Measurements from ENCODE around the gene MDM2.
A peak's percentile ranks its signal among the peaks of the same experiment; 100 is the strongest.

The MDM2 gene

GRCh38 chr12:68841717-68842116, 33.7 kb downstream of the MDM2 start:
- Mint-ChIP-seq H3K27ac (no peak overlapping the region), H3K27me3 (no peaks in the 10 kb centered on the region), H3K36me3 (peaks cover 34% of the 10 kb centered on the region), H3K9me3 (no peaks in the 10 kb centered on the region), H3K4me1 (peaks cover 6% of the 10 kb centered on the region), H3K4me3 (no peak overlapping the region)
- no peak for ATAC-seq

DNA sequence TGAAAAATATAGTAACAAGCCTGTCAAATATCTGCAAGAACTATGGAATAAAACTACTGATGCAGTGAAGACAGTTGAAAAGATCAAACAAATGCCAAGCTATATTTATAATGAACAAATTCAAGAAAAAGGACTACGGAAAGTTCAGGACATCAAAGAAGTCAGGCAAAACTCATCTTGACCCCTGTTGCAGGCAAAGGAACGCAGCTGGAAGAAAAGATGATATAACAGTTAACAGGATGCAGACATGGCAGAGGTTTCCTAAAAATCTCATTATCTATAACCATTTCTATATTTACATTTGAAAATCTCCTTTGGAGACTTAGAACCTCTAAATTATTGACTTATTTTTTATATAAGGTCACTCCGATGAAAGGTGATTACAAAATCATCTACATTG, 34.1 kb downstream of the MDM2 start:
- Mint-ChIP-seq H3K4me3 (no peak overlapping the region), H3K9me3 (no peaks in the 10 kb centered on the region), H3K4me1 (peaks cover 6% of the 10 kb centered on the region), H3K27me3 (no peaks in the 10 kb centered on the region), H3K27ac (no peak overlapping the region), H3K36me3 (peaks cover 34% of the 10 kb centered on the region)
- no peak for ATAC-seq

GRCh38 chr12:68842784-68843567, 35.0 kb downstream of the MDM2 start:
- Mint-ChIP-seq H3K4me1 (peaks cover 5% of the 10 kb centered on the region), H3K9me3 (no peaks in the 10 kb centered on the region), H3K36me3 (peaks cover 33% of the 10 kb centered on the region), H3K4me3 (no peak overlapping the region), H3K27me3 (no peaks in the 10 kb centered on the region), H3K27ac (no peak overlapping the region)
- ATAC-seq: no peak

DNA sequence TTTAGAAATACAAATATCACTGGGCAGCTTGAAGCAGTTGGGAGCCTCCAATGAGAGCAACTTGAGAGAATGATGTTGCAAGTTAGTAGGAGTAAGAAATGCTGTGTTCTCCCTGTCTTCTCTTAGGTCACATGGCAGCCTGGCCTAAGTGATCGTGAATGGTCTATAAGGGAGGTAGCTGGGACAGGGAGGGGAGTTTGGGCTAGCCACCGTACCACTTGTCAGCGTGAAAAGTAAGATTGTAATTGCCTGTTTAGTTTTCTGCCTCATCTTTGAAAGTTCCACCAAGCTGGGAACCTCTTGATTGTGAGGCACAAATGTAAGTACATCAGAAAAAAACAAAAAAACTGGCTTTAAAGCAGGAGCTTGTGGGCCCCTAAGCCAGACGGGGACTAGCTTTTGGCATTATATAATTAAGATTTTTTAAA, 36.4 kb downstream of the MDM2 start:
- Mint-ChIP-seq H3K27me3 (no peaks in the 10 kb centered on the region), H3K27ac (no peak overlapping the region), H3K4me1 (no peaks in the 10 kb centered on the region), H3K36me3 (peaks cover 27% of the 10 kb centered on the region), H3K4me3 (no peak overlapping the region), H3K9me3 (no peaks in the 10 kb centered on the region)
- ATAC-seq: no peak

- no peak overlapping the region for H3K4me3 Mint-ChIP-seq
Observed at GRCh38 chr12:68844788-68845695, 37.1 kb downstream of the MDM2 start.

DNA sequence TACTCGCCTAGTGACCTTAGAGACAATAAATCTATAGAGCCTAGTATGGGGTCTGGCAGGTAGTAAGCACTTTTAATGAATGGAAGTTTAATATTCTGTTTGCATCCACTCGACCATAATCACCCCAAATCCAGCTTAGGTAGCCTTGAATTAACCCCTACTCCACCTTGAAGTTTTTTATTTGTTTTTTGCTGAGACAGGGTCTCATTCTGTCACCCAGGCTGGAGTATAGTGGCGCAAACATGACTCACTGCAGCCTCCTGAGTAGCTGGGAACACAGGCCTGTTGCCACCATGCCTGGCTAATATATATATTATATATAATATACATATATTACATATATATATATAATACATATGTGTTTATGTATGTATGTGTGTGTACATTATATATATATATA, 38.8 kb downstream of the MDM2 start:
- no peak overlapping the region for H3K27ac Mint-ChIP-seq
- no peaks in the 10 kb centered on the region for H3K27me3 Mint-ChIP-seq
- H3K4me3 Mint-ChIP-seq: no peak overlapping the region

More at GRCh38 chr12:68844788-68845695, 37.1 kb downstream of the MDM2 start:
- no peak for ATAC-seq
- peaks cover 27% of the 10 kb centered on the region for H3K36me3 Mint-ChIP-seq
- H3K27me3 Mint-ChIP-seq: no peaks in the 10 kb centered on the region
- no peak overlapping the region for H3K27ac Mint-ChIP-seq
- H3K9me3 Mint-ChIP-seq: no peaks in the 10 kb centered on the region
- no peaks in the 10 kb centered on the region for H3K4me1 Mint-ChIP-seq

DNA sequence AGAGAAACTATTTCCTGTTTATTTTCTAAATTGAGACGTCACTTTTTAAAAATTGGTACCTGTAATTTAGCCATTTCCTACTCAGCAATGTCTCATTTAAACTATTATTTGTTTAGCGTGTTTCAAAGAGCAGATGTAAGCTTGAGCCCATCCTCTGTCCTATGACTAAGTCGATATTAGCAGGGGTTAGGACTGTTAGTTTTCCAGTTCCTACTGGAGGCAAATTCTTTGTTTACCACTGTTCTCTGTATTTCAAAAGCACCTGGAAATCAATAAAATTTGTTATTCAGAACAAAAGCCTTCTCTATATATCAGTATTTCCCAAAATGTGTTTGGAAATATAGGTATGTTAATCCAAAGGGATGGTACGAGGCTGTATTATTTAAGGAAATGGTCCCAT, 42.4 kb downstream of the MDM2 start:
- Mint-ChIP-seq H3K27me3 (no peaks in the 10 kb centered on the region), H3K4me1 (no peaks in the 10 kb centered on the region), H3K9me3 (no peaks in the 10 kb centered on the region), H3K27ac (no peak overlapping the region), H3K4me3 (no peak overlapping the region), H3K36me3 (peaks cover under 1% of the 10 kb centered on the region)
- ATAC-seq: no peak

More for the DNA sequence above, 38.8 kb downstream of the MDM2 start:
- no peaks in the 10 kb centered on the region for H3K4me1 Mint-ChIP-seq
- H3K36me3 Mint-ChIP-seq: peaks cover 27% of the 10 kb centered on the region
- H3K9me3 Mint-ChIP-seq: no peaks in the 10 kb centered on the region
- no peak for ATAC-seq

- Mint-ChIP-seq H3K36me3 (no peaks in the 10 kb centered on the region), H3K9me3 (no peaks in the 10 kb centered on the region), H3K4me3 (no peak overlapping the region), H3K27ac (no peak overlapping the region), H3K27me3 (no peaks in the 10 kb centered on the region), H3K4me1 (no peaks in the 10 kb centered on the region)
- no peak for ATAC-seq
Observed at GRCh38 chr12:68851592-68852306, 43.8 kb downstream of the MDM2 start.

DNA sequence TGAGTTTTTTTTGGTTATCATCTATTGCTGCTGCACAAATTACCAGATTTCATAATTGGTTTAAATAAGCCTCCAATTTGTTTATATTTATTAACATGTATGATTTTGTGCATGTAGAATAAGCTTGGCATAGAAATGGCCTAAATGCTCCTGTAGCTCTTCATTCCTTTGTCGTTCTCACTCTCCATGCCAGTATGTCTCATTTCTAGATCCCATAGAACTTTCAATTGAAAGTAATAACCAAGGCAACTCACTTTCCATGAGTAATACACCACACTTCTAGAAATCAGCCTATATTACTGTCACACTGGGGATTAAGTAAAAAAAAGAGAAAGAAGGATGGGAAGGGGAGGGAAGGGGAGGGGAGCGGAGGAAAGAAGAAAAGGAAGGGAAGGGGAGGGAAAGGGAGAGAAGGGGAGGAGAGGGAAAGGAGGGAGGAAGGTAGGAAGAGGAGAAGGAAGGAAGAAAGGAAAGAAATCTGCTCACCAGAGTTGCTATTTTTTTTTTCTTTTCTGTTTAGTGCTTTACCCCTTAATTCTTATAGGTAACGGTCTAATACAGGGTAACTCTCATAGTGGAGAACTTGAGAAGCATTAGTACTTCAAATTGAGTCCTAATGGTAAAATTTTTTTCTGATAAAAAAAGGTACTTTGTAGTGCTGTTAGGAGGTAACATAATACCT, 45.6 kb downstream of the MDM2 start:
- Mint-ChIP-seq H3K27me3 (no peaks in the 10 kb centered on the region), H3K27ac (no peak overlapping the region), H3K9me3 (no peaks in the 10 kb centered on the region), H3K36me3 (no peaks in the 10 kb centered on the region), H3K4me3 (no peak overlapping the region), H3K4me1 (no peaks in the 10 kb centered on the region)
- no peak for ATAC-seq

GRCh38 chr12:68854078-68854468, 46.1 kb downstream of the MDM2 start:
- no peaks in the 10 kb centered on the region for H3K4me1 Mint-ChIP-seq
- no peaks in the 10 kb centered on the region for H3K36me3 Mint-ChIP-seq
- H3K27me3 Mint-ChIP-seq: no peaks in the 10 kb centered on the region
- ATAC-seq: no peak
- H3K27ac Mint-ChIP-seq: no peak overlapping the region
- H3K4me3 Mint-ChIP-seq: no peak overlapping the region
- H3K9me3 Mint-ChIP-seq: no peaks in the 10 kb centered on the region

DNA sequence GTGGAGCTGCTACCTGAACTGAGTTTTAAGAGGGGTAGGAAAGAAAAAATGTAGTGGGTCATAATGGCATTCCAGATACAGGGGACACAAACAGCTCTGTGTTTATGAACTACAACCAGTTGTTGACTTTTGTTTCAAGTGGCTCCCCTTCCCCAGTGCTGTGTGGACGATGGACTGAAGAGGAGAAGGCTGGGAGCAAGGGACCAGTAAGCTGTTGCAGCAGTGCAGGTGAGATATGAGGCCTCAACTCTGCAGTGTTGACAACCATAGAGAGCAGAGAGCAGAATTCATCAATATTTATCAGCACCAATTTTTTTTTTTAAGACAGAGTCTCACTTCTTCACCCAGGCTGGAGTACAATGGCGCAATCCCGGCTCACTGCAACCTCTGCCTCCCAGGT, 46.6 kb downstream of the MDM2 start:
- Mint-ChIP-seq H3K27ac (no peak overlapping the region), H3K4me1 (no peaks in the 10 kb centered on the region), H3K36me3 (no peaks in the 10 kb centered on the region), H3K4me3 (no peak overlapping the region), H3K9me3 (no peaks in the 10 kb centered on the region), H3K27me3 (no peaks in the 10 kb centered on the region)
- no peak for ATAC-seq

- Mint-ChIP-seq H3K27ac (no peak overlapping the region), H3K4me1 (no peaks in the 10 kb centered on the region)
Observed at GRCh38 chr12:68855111-68855510, 47.1 kb downstream of the MDM2 start.

GRCh38 chr12:68855771-68856170, 47.8 kb downstream of the MDM2 start:
- Mint-ChIP-seq H3K9me3 (no peaks in the 10 kb centered on the region), H3K4me1 (no peaks in the 10 kb centered on the region), H3K36me3 (no peaks in the 10 kb centered on the region), H3K27ac (no peak overlapping the region), H3K27me3 (no peaks in the 10 kb centered on the region), H3K4me3 (no peak overlapping the region)
- ATAC-seq: no peak

More at GRCh38 chr12:68855111-68855510, 47.1 kb downstream of the MDM2 start:
- no peaks in the 10 kb centered on the region for H3K36me3 Mint-ChIP-seq
- no peaks in the 10 kb centered on the region for H3K9me3 Mint-ChIP-seq
- H3K27me3 Mint-ChIP-seq: no peaks in the 10 kb centered on the region
- H3K4me3 Mint-ChIP-seq: no peak overlapping the region
- ATAC-seq: no peak

GRCh38 chr12:68856510-68856909, 48.5 kb downstream of the MDM2 start:
- H3K27me3 Mint-ChIP-seq: no peaks in the 10 kb centered on the region
- no peak overlapping the region for H3K4me3 Mint-ChIP-seq
- no peaks in the 10 kb centered on the region for H3K36me3 Mint-ChIP-seq
- no peaks in the 10 kb centered on the region for H3K9me3 Mint-ChIP-seq
- H3K27ac Mint-ChIP-seq: no peak overlapping the region
- H3K4me1 Mint-ChIP-seq: peaks cover under 1% of the 10 kb centered on the region
- ATAC-seq: no peak

DNA sequence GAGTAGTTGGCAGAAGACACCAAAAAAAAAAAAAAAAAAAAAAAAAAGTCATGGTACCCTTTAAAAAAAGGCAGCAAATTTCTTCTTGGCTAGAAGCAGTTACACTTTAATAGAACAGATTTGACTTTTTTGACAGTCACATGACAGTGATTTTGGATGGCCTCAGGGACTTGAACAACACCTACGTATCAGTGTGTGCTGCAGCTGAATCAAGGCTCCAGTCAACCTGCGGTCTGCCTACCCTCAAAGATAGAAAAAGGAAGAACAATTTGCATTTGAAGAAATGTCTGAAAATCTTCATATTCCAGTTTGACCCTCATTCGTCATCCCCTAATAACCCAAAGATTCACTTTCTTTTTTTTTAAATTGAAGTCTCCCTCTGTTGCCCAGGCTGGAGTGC, 53.9 kb downstream of the MDM2 start:
- H3K4me3 Mint-ChIP-seq: no peak overlapping the region
- H3K27me3 Mint-ChIP-seq: no peaks in the 10 kb centered on the region
- peak; percentile 81 for ATAC-seq
- no peaks in the 10 kb centered on the region for H3K36me3 Mint-ChIP-seq
- H3K9me3 Mint-ChIP-seq: no peaks in the 10 kb centered on the region
- no peak overlapping the region for H3K27ac Mint-ChIP-seq
- peaks cover 17% of the 10 kb centered on the region for H3K4me1 Mint-ChIP-seq
